DMS53 treated with DMSO at 0.1 percent for 48 hours (cell line): ENCODE measurements around the gene SCFD1.
"Not testable (repeated sequence)": the region's sequence is repeated elsewhere in the genome, so short reads cannot be mapped to it uniquely, and the experiment has no call there.

ENCODE experiments used
- DNase-seq: peaks from one replicate; lab custom pipeline; 2025; ENCODE audit not compliant: unreplicated experiment; lab: John Stamatoyannopoulos, UW

The SCFD1 gene

DNA sequence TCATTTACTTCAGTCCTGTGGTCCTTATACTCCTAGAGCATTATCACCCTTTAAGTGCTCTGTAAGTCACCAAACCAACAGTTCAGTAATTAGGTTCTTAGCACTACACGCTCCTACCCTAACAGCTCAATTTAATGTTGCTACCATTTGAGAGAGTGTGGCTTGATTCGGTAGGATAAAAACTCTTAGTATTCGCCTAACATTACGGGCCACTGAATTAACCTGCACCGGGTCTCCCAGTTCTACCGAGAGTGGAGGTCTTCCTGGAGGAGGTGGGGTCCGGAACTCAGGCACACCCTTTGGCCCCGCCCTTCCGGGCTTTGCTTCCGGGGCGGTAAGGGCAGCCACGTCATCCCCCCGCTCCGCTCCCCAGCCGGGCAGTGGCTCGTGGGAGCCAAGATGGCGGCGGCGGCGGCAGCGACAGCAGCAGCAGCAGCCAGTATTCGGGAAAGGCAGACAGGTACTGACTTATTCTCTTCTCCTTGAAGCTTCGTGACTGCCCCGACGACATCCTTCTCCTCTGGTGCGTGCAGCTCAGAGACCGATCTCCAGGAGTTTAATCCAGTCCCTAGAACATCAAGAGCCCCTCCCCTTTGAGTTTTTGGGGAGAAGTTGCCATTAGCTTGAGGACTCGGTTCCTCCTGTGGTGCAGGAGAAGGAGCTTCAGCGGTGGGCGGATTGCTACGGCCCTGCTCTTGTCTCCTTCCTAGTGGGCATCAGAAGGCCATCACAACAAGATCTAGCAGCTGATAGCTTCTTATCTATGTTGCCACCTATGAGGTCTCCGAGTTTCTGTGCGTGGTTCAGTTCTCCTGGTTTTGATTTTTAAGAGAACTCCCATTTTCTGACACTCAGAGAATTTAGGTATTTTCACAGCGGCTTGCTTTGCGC lies at the start of gene SCFD1:
Gene SCFD1, plus strand, starts transcription at position 380 of the 891 bp plus-strand sequence. Its CDS starts 20 bp downstream, at position 400.
- peak; percentile 71 for DNase-seq

DNA sequence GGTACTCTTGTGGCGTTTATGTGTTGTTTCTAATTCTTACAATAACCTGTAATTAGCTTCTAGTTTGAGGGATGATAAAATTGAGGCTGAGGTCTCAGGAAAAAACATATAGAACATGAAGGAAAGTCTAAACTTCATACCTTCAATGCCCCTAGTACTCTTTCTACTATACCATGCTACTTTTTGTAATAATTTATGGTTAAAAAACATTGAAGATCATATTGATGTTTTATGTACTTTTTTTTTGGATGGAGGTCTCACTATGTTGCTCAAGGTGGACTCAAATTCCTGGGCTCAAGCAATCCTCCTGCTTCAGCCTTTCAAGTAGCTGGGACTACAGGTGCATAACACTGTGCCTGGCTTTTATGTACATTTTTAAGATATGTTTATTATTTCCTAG lies 49.3 kb upstream of the SCFD1 start:
- no peak for DNase-seq

- no peak for DNase-seq
These were observed 48.8 kb upstream of the SCFD1 start for GRCh38 chr14:30573226-30573814.

DNA sequence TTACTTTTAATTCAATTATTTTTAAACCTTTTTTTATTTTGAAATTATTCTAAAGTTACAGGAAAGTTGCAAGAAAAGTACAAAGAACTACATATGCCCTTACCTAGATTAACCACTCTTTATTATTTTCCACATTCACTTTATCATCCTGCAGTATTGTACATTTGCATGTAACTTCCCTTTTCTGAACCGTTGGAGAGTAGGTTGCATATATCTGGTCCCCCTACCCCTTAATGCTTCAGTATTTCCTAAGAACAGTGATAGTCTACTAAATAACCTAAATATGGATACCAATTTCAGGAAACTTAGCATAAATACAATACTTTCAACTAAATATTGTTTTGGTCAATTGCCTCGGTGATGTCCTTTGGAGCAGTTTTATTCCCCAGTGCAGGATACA lies 48.2 kb upstream of the SCFD1 start:
- DNase-seq = no peak

- not testable (repeated sequence) for DNase-seq
These were observed 47.3 kb upstream of the SCFD1 start for GRCh38 chr14:30574777-30575176.

DNA sequence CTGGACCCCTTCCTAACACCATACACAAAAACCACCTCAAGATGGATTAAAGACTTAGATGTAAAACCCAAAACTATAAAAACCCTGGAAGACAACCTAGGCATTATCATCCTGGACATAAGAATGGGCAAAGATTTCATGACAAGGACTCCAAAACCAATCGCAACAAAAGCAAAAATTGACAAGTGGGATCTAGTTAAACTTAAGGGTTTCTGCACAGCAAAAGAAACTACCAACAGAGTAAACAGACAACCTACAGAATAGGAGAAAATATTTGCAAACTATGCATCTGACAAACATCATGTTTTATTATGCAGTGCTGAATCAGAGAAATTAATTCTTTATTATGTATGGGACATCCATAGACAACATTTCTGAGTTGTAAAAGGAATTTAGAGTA lies 45.8 kb upstream of the SCFD1 start:
- DNase-seq = not testable (repeated sequence)

DNA sequence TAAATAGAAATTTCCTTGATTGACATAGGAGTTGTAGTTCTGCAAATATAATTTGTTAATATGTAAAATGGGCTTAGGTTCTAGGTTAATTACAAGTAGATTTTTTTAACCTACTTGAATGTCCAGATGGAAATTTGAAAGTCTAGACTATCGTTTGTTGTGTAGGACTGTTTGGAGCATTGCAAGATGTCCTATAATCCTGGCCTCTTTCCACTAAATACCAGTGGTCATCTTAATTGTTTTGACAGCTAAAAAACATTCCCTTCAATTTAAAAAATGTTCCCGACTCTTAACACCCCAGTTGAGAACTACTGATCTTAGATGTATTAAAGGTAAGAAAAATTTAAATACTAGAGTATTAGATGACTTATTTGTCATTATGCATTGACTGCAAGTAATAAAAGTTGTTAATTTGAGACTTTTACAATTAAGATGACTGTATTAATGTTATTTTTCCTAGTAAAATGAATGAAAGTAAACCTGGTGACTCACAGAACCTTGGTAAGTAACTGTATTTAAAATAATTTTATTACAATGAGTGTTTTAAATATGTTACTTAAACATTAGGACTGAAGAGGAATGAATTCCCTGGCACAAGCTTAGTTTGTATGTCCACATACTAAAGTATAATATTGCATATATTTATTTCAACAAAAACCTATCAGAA lies 41.4 kb upstream of the SCFD1 start:
- no peak for DNase-seq

GRCh38 chr14:30581283-30581625 lies 40.9 kb upstream of the SCFD1 start:
- no peak for DNase-seq

- DNase-seq = no peak
These were observed 39.7 kb upstream of the SCFD1 start for GRCh38 chr14:30582376-30582775.

GRCh38 chr14:30584058-30584630 lies 38.0 kb upstream of the SCFD1 start:
- DNase-seq = no peak

- DNase-seq = no peak
These were observed 36.9 kb upstream of the SCFD1 start for GRCh38 chr14:30585204-30585603.

DNA sequence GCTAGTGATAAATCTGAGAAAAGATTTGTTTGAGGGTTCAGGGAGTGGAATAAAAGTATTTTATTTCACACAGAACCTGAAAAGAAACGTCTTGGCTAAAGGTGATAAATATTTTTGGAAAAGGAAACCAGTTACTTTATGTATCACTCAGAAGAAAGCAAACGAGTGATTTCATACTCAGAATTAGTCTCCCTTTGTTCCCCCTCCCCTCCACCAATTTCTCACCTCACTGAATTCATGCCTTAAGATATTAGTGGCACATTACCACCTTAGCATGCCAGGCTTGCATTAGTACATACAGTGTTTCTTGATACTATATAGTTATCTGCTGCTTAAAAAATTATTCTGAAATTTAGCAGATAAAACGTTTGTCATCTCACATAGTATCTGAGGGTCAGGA lies 35.0 kb upstream of the SCFD1 start:
- no peak for DNase-seq

- DNase-seq = no peak
These were observed 33.2 kb upstream of the SCFD1 start for GRCh38 chr14:30588873-30589272.

DNA sequence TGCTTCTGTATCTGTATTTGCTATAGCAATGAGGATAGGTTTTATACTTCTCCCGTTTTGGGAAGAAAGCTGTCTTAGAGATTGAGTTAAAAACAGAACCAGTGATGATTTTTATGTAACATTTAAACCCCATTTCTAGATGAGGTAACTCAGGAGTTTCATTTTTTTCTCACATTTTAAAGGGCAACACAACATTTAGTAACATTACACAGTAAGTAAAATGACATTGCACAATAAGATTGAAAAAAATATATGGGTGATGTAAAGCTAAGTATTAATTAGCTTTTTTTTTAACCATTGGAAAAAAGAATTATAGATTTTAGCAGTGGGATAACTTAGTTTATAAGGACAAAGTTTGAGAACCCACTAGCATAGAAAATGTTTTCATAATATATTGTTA lies 25.2 kb upstream of the SCFD1 start:
- no peak for DNase-seq

DNA sequence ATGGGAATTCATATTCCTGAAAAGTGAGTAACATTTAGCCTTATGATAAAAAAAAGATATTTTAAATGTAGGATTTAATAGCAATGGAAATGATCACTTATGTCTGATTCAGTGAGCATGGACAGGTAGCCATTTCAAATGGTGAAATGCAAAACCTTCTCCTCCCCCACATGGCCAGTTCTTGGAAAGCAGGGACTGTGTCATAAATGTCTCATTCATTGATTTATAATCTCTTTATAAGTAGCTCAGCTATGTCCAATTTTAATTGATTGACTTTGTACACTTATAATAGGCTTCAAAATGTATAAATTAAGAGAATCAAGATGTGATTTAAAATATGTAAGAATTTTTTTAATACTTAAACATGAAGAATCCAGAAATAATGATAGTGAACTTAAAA lies 24.6 kb upstream of the SCFD1 start:
- no peak for DNase-seq

DNA sequence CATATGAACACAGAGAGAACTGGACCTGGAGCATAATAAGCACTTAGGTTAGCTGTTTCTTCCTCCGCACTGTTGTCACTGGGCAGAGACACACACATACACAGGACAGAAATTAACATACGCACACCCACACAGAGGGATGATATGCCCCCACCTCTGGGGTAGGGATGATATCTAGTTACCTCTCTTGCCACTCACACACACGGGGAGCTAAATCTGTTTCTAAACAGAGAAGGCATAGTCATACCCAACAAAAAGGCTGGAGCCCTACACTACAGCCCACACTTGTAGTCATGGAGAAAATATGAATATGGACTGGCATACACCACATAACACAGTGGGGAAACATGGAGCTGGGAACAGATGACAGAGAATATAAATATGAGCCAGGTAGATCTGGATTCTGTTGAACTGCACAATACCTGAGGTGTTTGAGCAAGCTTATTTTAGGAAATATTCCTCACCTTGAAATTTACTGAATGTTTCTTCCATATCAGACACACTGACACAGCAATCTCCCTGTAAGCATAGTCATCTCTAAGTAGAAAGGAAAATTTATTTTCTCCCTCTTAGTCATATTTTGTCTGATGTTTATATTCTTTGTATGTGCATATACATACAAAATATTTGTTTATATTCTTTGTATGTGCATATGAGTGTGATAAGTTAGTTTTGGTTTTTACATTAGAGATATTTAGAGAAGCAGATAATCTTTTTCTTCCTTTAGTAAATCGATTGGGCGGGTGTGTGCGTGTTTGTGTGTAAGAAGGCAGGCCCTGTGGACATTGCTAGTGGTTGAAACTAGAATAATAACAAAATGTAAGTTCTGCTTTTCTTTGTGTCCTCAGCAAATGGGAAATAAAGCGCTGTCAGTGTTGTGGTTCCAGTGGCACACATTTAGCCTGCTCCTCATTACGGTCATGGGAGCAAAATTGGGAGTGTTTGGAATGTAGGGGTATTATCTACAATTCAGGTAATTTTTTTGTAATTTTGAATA lies 20.9 kb upstream of the SCFD1 start:
- DNase-seq = no peak

- no peak for DNase-seq
These were observed 18.7 kb upstream of the SCFD1 start for GRCh38 chr14:30603402-30603801.

GRCh38 chr14:30604696-30605095 lies 17.4 kb upstream of the SCFD1 start:
- DNase-seq = not testable (repeated sequence)

DNA sequence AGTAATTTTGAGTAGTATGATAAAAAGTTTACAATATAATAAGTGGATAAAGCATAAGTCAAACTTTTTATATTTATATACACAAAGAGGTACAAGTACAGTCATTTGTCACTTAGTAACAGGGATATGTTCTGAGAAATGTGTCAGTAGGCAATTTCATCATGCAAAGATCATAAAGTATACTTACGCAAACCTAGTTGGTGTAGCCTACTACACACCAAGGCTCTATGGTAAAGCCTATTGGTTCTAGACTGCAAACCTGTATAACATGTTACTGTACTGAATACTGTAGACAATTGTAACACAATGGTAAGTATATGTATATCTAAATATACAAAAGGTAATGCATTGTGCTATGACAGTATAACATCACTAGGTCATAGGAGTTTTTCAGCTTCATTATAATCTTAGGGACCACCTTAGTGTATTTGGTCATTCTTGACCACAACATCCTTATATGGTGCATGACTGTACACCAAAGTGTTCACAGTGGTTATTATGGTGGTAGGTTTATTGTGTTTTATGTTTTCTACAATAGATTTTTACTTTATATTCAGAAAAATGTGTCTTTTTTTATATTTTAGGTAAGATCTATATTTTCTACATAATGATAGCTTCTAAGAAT lies 14.9 kb upstream of the SCFD1 start:
- no peak for DNase-seq

- no peak for DNase-seq
These were observed 13.5 kb upstream of the SCFD1 start for GRCh38 chr14:30608533-30609006.
